Body of pancreas (tissue), 4 donors: ENCODE measurements around the gene MIA. TPM values are rescaled to one million over a fixed set of nuclear protein-coding genes. Genes with fewer than 3 reads are reported as not detected.
"Not testable (repeated sequence)": the region's sequence is repeated elsewhere in the genome, so short reads cannot be mapped to it uniquely, and the experiment has no call there.

Experiments
- ATAC-seq: fragments of 150-250 bp; one replicate; pipeline ENCODE4 v1.9.1; 2016
- DNase-seq, 4 donors: peaks; one replicate each; pipeline ENCODE4 v3.0.0-alpha.2; 2019
- H3K27ac ChIP-seq, 4 donors: fragments of 200-600 bp; sonication (generic); 1 replicate in 3 of 4; 2 replicates in 1 of 4; pipeline versions ENCODE4 v1.5.1 to v1.6.1; 2016 to 2019; ENCODE audit warnings: mild to moderate bottlenecking in 1 of 4, mixed read lengths in 1 of 4, moderate library complexity in 1 of 4
- H3K27me3 ChIP-seq, 2 donors: fragments of 200-600 bp; sonication (generic); one replicate each; pipeline ENCODE4 v1.6.0; 2016; ENCODE audit warnings: mild to moderate bottlenecking in 1 of 2
- H3K36me3 ChIP-seq, 2 donors: fragments of 200-600 bp; sonication (generic); replicated peaks in 1 of 2; 2 replicates each; pipeline ENCODE4 v1.5.1; 2016; ENCODE audit warnings: low read depth in 2 of 2; ENCODE audit not compliant: insufficient read depth in 1 of 2
- H3K4me1 ChIP-seq: fragments of 200-600 bp; sonication (generic); one replicate; pipeline ENCODE4 v1.6.0; 2016
- H3K4me3 ChIP-seq, 2 donors: fragments of 200-600 bp; sonication (generic); 1 replicate in 1 of 2; 2 replicates in 1 of 2; pipeline ENCODE4 v1.5.1; 2016 to 2019
- H3K9me3 ChIP-seq, 3 donors: fragments of 200-600 bp; sonication (generic); 1 replicate in 2 of 3; 2 replicates in 1 of 3; pipeline ENCODE4 v1.5.1; 2016
- CTCF ChIP-seq, 7 experiments: fragments of 450-650 bp in 4 of 7; fragments of 200-600 bp in 3 of 7; sonication (generic) in 3 of 7; IDR thresholded peaks; one replicate each; pipeline ENCODE4 v1.5.1; 2016 to 2019; ENCODE audit warnings: antibody characterized with exemption in 7 of 7
- POLR2A ChIP-seq, 3 donors: fragments of 450-650 bp; IDR thresholded peaks; one replicate each; pipeline ENCODE4 v1.6.1; 2016; ENCODE audit warnings: antibody characterized with exemption in 3 of 3, mild to moderate bottlenecking in 2 of 3
- WGBS, 2 donors: methylation state at CpG; one replicate each; pipeline ENCODE4 v1.1.5; 2017; 5-methylcytosine and 5-hydroxymethylcytosine counted together
- intact Hi-C: fragments of 100-400 bp; cut with DNase I; formaldehyde crosslinking; loops from one replicate; pipeline ENCODE4 v1.15.1; 2023
- total RNA-seq, 2 donors: library from RNA; depleted of rRNA; stranded (reverse); fragments of >200 nt; gene quantifications; one replicate each; pipeline ENCODE4 v1.1.0, GENCODE V29; 2016

Gene MIA
- total RNA-seq, 2 donors from 2014 or later, result 5.9 TPM; not detected in 1

- H3K4me1 ChIP-seq, result no peaks in the 10 kb centered on the region
- no peak overlapping the region for H3K4me3 ChIP-seq
- no peaks in the 10 kb centered on the region for H3K9me3 ChIP-seq
- no peak overlapping the region for H3K27ac ChIP-seq
- no peak for TF ChIP-seq CTCF (IDR thresholded peaks at IDR 0.05)
- WGBS, 2 donors, result 61 to 80% methylated on average over 5 of the region's 5 CpGs
- DNase-seq (no peak), ATAC-seq (no peak)
- intact Hi-C loops, result no loop called here
- no peaks in the 10 kb centered on the region for H3K27me3 ChIP-seq
- H3K36me3 ChIP-seq, result peaks cover 16 to 19% of the 10 kb centered on the region in 2 donors
Observed at GRCh38 chr19:40768869-40769268, 6.5 kb upstream of the MIA start.

DNA sequence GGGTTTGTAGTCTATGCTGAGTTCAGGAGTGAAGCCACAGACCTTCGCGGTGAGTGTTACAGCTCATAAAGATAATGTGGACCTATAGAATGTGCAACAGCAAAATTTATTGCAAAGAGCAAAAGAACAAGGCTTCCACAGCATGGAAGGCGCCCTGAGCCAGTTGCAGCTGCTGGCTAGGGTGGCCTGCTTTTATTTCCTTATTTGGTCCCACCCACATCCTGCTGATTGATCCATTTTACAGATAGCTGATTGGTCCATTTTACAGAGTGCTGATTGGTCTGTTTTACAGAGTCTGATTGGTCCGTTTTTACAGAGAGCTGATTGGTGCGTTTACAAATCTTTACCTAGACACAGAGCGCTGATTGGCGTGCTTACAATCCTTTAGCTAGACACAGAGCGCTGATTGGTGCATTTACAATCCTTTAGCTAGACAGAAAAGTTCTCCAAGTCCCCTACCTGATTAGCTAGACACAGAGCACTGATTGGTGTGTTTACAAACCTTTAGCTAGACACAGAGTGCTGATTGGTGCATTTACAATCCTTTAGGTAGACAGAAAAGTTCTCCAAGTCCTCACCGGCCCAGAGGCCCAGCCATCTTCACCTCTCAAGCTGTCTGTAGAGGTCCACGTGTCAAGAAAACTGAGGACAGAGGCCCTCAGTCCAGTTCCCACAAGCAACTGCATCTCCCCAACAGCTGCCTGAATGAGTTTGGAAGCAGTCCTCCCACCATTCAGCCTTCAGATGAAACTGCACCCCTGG lies 4.0 kb upstream of the MIA start:
- H3K4me3 ChIP-seq, H3K27me3 ChIP-seq, H3K27ac ChIP-seq, ATAC-seq, H3K9me3 ChIP-seq, DNase-seq, intact Hi-C loops, H3K4me1 ChIP-seq, H3K36me3 ChIP-seq: not testable (repeated sequence)
- WGBS, 2 donors, result 88 to 90% methylated on average over 10 of the region's 10 CpGs

DNA sequence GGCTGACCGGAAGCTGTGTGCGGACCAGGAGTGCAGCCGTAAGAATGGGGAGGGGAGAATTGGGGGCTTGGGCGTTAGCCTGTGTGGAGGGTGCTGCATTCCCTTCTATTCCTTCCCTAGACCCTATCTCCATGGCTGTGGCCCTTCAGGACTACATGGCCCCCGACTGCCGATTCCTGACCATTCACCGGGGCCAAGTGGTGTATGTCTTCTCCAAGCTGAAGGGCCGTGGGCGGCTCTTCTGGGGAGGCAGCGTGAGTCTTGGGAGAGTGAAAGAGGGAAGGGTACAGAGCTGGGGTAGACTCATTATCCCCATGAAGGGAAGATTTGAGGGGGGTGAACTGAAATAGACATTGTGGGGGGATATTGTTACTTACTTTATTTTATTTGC lies 306 bp downstream of the MIA start:
- Histone ChIP-seq H3K36me3 (no peaks in the 10 kb centered on the region), H3K4me1 (peaks cover 16% of the 10 kb centered on the region), H3K9me3 (no peaks in the 10 kb centered on the region), H3K27me3 (no peaks in the 10 kb centered on the region), H3K4me3 (no peak overlapping the region), H3K27ac (no peak overlapping the region)
- DNase-seq (no peak), ATAC-seq (no peak)
- intact Hi-C loops, result no loop called here
- TF ChIP-seq POLR2A (IDR thresholded peaks at IDR 0.05) (no peak), CTCF (IDR thresholded peaks at IDR 0.05) (no peak)
- WGBS, 2 donors, result 87 to 93% methylated on average over 10 of the region's 10 CpGs

DNA sequence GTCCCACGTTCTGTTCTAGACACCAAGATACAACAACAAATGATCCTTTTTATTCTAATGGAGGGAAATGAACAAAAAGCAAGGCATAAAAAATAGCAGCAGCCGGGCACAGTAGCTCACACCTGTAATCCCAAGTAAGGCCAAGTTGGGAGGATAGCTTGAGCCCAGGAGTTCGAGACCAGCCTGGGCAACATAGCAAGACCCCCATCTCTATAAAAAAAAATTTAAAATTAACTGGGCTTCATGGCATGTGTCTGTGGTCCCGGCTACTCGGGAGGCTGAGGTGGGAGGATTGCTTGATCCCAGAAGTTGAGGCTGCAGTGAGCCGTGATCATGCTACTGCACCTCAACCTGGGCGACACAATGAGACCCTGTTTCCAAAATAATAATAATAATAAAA lies 1.0 kb downstream of the MIA start:
- no peak for ATAC-seq

More for the DNA sequence above, 1.0 kb downstream of the MIA start:
- no peaks in the 10 kb centered on the region for H3K9me3 ChIP-seq
- no peak for DNase-seq
- peaks cover 16% of the 10 kb centered on the region for H3K4me1 ChIP-seq
- intact Hi-C loops, result no loop called here
- no peaks in the 10 kb centered on the region for H3K36me3 ChIP-seq
- no peak overlapping the region for H3K4me3 ChIP-seq
- TF ChIP-seq POLR2A (IDR thresholded peaks at IDR 0.05) (no peak), CTCF (IDR thresholded peaks at IDR 0.05) (no peak)
- H3K27me3 ChIP-seq, result no peaks in the 10 kb centered on the region
- peak overlapping the region in 1 of 4 donors; percentile 99 for H3K27ac ChIP-seq
- WGBS, 2 donors, result 77 to 78% methylated on average over 7 of the region's 7 CpGs
